GM19043 (cell line): ENCODE results near the gene ZFYVE28.
"Not testable (repeated sequence)": the region's sequence is repeated elsewhere in the genome, so short reads cannot be mapped to it uniquely, and the experiment has no call there.

Experiments used
- ATAC-seq: cut with Tn5 transposase; IDR thresholded peaks from one replicate; pipeline ENCODE4 v1.9.1; 2021; ENCODE audit warnings: low read depth; ENCODE audit not compliant: unreplicated experiment

ZFYVE28 gene

GRCh38 chr4:2394528-2394927, 23.9 kb downstream of the ZFYVE28 start:
- no peak for ATAC-seq

GRCh38 chr4:2393353-2394270, 24.8 kb downstream of the ZFYVE28 start:
- no peak for ATAC-seq

- no peak for ATAC-seq
These were observed 27.5 kb downstream of the ZFYVE28 start for GRCh38 chr4:2390784-2391421.

GRCh38 chr4:2390146-2390545, 28.3 kb downstream of the ZFYVE28 start:
- no peak for ATAC-seq

GRCh38 chr4:2389691-2390090, 28.8 kb downstream of the ZFYVE28 start:
- ATAC-seq = no peak

GRCh38 chr4:2388429-2389182, 29.8 kb downstream of the ZFYVE28 start:
- no peak for ATAC-seq

- ATAC-seq = no peak
These were observed 30.6 kb downstream of the ZFYVE28 start for GRCh38 chr4:2387829-2388228.

GRCh38 chr4:2387218-2387617, 31.2 kb downstream of the ZFYVE28 start:
- no peak for ATAC-seq

- no peak for ATAC-seq
These were observed 31.7 kb downstream of the ZFYVE28 start for GRCh38 chr4:2386717-2387116.

GRCh38 chr4:2385516-2385915, 32.9 kb downstream of the ZFYVE28 start:
- ATAC-seq = no peak

- ATAC-seq = no peak
These were observed 34.2 kb downstream of the ZFYVE28 start for GRCh38 chr4:2384245-2384644.

- no peak for ATAC-seq
These were observed 34.7 kb downstream of the ZFYVE28 start for GRCh38 chr4:2383760-2384159.

GRCh38 chr4:2383220-2383631, 35.2 kb downstream of the ZFYVE28 start:
- ATAC-seq = not testable (repeated sequence)

GRCh38 chr4:2382769-2383202, 35.7 kb downstream of the ZFYVE28 start:
- ATAC-seq = not testable (repeated sequence)

GRCh38 chr4:2380589-2380988, 37.9 kb downstream of the ZFYVE28 start:
- ATAC-seq = not testable (repeated sequence)

GRCh38 chr4:2378898-2379297, 39.5 kb downstream of the ZFYVE28 start:
- no peak for ATAC-seq

- no peak for ATAC-seq
These were observed 40.0 kb downstream of the ZFYVE28 start for GRCh38 chr4:2378401-2378800.

- ATAC-seq = no peak
These were observed 41.2 kb downstream of the ZFYVE28 start for GRCh38 chr4:2377241-2377640.

- ATAC-seq = no peak
These were observed 43.0 kb downstream of the ZFYVE28 start for GRCh38 chr4:2375427-2375826.

GRCh38 chr4:2373532-2373931, 44.9 kb downstream of the ZFYVE28 start:
- ATAC-seq = no peak

- no peak for ATAC-seq
These were observed 45.9 kb downstream of the ZFYVE28 start for GRCh38 chr4:2372488-2373030.
